ENCODE data around the gene XPR1. TPM values are rescaled to one million over a fixed set of nuclear protein-coding genes. Genes with fewer than 3 reads are reported as not detected.

The XPR1 gene
- total RNA-seq, 1 donor from 2014 or later: 18.6 TPM

GRCh38 chr1:180918519-180918918 is 286.7 kb downstream of the XPR1 start:
- TF ChIP-seq, protein P1, sequence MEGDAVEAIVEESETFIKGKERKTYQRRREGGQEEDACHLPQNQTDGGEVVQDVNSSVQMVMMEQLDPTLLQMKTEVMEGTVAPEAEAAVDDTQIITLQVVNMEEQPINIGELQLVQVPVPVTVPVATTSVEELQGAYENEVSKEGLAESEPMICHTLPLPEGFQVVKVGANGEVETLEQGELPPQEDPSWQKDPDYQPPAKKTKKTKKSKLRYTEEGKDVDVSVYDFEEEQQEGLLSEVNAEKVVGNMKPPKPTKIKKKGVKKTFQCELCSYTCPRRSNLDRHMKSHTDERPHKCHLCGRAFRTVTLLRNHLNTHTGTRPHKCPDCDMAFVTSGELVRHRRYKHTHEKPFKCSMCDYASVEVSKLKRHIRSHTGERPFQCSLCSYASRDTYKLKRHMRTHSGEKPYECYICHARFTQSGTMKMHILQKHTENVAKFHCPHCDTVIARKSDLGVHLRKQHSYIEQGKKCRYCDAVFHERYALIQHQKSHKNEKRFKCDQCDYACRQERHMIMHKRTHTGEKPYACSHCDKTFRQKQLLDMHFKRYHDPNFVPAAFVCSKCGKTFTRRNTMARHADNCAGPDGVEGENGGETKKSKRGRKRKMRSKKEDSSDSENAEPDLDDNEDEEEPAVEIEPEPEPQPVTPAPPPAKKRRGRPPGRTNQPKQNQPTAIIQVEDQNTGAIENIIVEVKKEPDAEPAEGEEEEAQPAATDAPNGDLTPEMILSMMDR (conservative IDR thresholded peaks at IDR 0.05; ENCODE audit: low read depth, low read length): no peak
- H3K4me3 ChIP-seq (ENCODE audit: low read depth, low read length): no peak overlapping the region
- no peak for DNase-seq (ENCODE audit: low read depth)

GRCh38 chr1:180919183-180919700 is 287.4 kb downstream of the XPR1 start:
- TF ChIP-seq, protein P1 (conservative IDR thresholded peaks at IDR 0.05; ENCODE audit: low read depth, low read length): no peak
- H3K4me3 ChIP-seq (ENCODE audit: low read depth, low read length): no peak overlapping the region
- DNase-seq (ENCODE audit: low read depth): no peak

- H3K4me3 ChIP-seq (ENCODE audit: low read depth, low read length): no peak overlapping the region
- TF ChIP-seq, protein P1 (conservative IDR thresholded peaks at IDR 0.05; ENCODE audit: low read depth, low read length): no peak
- DNase-seq (ENCODE audit: low read depth): no peak
Measured at GRCh38 chr1:180920193-180920592, 288.4 kb downstream of the XPR1 start.

GRCh38 chr1:180920702-180921101 is 288.9 kb downstream of the XPR1 start:
- H3K4me3 ChIP-seq (ENCODE audit: low read depth, low read length): no peak overlapping the region
- DNase-seq (ENCODE audit: low read depth): no peak
- TF ChIP-seq, protein P1 (conservative IDR thresholded peaks at IDR 0.05; ENCODE audit: low read depth, low read length): peak; percentile 51

- TF ChIP-seq, protein P1 (conservative IDR thresholded peaks at IDR 0.05; ENCODE audit: low read depth, low read length): no peak
- DNase-seq (ENCODE audit: low read depth): no peak
Measured at GRCh38 chr1:180921386-180921785, 289.6 kb downstream of the XPR1 start.

DNA sequence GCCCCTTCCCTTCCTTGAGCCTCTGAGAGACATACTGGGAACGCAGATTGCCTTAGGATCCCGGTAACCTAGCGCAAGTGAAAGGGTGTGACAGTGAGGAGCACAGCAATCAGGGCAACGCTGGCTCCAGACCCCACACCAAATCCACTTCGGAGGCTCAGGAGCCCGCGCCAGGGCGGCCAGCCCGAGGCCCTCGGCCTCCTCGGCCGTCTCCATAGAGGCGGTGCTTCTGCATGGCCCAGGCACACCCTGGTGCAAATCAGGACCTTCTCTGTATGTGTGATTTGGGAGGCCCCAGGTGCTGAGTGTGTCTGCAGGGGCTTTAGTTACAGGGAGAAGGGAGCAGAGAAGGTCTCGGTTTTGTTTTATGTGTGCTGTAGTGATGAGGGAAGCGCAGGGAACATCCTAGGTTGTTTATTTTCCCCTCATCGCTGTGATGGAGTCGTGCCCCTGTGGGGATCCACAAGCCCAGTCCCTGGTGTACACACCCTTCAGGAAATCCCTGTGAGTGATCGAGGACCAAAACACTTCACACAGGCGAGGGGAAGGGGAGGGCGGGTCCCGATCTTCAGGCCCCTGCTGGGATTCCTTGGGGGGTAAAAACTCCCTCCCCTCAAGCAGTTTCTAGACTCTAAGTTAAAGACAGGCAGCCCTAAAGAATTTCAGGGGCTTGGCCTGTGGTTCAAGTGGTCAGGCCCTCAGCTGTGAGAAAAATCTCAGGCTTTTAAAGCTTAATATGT is 290.2 kb downstream of the XPR1 start:
- no peak overlapping the region for H3K4me3 ChIP-seq (ENCODE audit: low read depth, low read length)
- DNase-seq (ENCODE audit: low read depth): no peak
- TF ChIP-seq, protein P1 (conservative IDR thresholded peaks at IDR 0.05; ENCODE audit: low read depth, low read length): no peak

More at GRCh38 chr1:180921386-180921785, 289.6 kb downstream of the XPR1 start:
- no peak overlapping the region for H3K4me3 ChIP-seq (ENCODE audit: low read depth, low read length)

GRCh38 chr1:180922631-180923015 is 290.8 kb downstream of the XPR1 start:
- DNase-seq (ENCODE audit: low read depth): no peak
- no peak overlapping the region for H3K4me3 ChIP-seq (ENCODE audit: low read depth, low read length)
- TF ChIP-seq, protein P1 (conservative IDR thresholded peaks at IDR 0.05; ENCODE audit: low read depth, low read length): no peak
